HG02759 (cell line): ENCODE results near the gene ZFYVE9.
"Not testable (repeated sequence)": the region's sequence is repeated elsewhere in the genome, so short reads cannot be mapped to it uniquely, and the experiment has no call there.

Source experiments
- ATAC-seq: cut with Tn5 transposase; IDR thresholded peaks from one replicate; pipeline ENCODE4 v1.9.1; 2021; ENCODE audit warnings: mild to moderate bottlenecking, moderate library complexity; ENCODE audit not compliant: unreplicated experiment

ZFYVE9 gene

DNA sequence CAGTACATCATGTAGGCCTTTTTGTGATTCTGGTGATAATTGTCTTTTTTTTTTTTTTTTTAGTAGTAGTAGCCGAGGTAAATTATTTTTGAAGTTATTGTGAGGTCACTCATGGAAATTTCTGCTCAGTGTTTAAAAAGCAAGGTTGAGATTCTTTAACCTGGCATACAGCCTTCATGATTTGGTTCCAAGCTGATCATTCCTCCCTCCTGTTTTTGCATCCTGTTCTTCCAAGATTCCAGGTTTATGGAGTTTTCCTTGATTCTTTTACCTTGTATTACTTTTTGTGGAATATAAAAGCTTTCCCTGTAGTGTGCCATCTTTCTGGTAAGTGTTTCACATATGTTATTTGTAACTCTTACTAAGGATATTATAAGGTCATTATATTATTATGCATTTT lies 9.1 kb downstream of the ZFYVE9 start:
- no peak for ATAC-seq

DNA sequence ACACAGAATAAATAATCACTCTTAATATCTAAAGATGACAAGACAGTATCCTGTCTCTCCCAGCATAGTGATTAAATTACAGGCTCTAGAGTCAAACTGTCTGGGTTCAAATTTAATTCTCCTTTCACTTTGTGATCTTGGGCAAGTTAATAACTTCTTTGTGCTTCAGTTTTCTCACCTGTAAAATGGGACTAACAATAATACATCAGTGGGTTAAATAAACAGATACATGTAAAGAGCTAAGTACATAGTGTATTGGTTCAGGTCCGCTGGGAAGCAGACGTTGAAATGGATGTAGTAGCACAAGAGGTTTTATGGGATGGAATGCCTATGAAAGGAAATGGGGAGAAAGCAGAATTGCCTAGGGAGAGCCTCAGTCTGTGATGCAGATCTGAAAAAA lies 10.7 kb downstream of the ZFYVE9 start:
- no peak for ATAC-seq

DNA sequence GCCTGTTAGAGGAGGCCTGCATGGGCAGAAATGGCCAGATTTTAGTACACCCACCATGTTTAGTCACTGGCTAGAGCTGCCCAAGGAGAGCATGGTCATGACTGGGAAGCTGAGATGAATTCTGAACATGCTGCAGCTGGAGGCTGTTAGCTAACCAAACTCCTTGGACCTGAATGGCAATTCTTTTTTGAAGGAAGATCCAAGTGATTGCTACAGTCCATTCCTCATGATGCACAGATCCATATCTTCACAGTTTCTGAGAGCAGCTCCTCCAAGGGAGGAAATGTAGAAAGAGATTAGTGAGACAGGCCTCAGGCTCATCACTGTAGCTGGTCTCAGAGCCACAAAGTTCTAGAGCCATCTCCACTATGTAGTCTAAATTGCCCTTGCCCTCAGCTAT lies 11.1 kb downstream of the ZFYVE9 start:
- no peak for ATAC-seq

DNA sequence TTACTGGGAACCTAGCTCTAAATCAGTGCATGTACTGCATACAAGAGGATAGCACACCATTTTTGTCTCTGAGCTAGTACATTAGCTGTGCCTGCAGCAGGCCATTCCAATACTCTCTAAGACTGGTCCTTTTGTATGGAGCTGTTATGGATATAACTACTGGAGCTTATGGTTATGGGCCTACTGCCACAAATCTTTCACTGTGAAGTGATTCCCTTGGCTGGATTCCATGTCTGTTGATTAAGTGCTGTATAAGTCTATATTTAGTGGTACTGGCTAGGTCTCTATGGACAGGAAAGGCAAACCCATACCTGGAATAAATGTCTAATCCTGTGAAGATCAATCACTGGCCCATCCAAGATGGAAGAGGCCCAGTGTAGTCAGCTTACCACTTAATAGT lies 12.0 kb downstream of the ZFYVE9 start:
- ATAC-seq = no peak

DNA sequence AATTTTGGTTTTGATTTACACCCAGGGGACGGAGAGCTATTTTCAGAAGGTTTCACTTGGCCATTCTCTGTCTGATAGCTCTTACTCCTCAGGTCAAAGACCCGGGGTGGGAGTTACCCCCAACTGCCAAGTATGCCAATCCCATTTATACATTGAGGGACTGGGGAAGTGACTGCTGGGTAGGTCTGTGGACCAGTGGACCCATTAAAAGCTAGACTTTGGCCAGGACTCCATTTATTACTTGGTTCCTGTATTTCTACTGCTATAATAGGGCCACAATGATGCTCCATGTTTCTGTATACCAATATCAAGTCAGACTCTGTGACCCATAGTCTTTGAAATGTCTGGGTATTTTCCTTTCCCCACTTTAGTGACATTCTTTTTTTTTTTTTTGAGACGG lies 14.6 kb downstream of the ZFYVE9 start:
- ATAC-seq = no peak

DNA sequence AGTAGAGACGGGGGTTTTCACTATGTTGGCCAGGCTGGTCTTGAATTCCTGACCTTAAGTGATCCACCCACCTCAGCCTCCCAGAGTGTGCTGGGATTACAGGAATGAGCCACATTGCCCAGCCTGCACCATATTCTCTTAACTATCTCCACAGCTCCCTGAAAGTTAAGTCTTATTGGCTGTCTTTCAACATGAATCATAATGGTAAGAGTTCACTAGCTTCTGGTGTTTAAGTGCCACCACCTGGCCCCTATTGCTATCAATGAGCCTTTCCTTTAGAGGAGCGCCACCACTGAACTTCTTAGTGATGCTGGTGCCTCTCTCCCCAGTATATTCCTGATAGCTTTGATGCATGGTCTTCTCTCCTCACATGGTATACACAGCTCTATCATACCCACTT lies 15.7 kb downstream of the ZFYVE9 start:
- ATAC-seq = no peak

DNA sequence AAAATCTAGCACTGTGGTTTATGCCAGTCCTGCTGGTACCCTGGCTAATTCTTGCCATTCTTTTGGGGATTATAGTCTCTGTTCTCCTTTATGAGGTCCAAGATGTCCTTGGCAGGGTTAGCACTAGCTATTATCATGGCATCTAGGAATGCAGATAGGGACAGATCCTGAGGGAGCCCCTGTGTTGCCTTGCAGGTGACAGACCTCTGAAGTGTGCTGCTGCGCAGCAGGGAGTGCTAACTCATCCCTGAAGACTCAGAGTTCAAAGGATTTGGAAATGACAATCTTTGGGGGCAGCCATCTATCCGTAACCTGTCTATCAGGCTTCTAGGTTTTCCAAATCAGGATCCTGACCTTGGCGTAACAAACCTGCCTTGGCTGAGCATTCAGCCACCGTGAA lies 16.3 kb downstream of the ZFYVE9 start:
- ATAC-seq = no peak

DNA sequence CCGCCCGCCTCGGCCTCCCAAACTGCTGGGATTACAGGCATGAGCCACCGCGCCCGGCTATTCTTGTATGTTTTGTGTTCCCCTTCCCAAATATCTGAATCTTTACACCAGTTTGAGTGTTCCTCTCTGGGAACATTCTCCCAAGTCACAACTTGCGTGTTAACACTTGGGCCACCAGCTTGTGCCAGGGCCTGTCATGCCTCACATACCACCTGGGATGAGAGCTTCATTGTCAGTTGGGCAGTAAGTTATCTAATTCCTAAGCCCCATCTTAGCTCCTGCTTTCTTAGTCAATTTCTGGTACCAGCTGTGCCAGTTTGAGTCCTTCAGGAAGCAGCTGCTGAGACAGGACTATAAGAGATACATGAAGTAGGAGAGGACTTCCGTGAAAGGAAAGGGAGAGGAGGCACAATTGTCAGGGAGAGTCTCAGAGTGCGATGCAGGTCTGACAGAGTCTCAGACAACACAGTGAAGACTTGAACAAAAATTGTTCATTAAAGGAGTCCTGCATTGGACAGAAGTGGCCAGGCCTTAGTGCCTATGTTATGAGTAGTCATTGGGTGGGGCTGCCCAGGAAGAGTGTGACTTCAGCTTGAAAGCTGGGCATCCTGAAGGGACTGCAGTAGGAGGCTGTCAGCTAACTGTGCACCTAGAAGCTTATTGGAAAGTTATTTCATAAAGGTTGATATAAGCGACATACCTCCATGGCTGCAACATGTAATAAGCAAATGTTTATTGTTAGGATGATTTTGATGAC lies 17.3 kb downstream of the ZFYVE9 start:
- no peak for ATAC-seq

DNA sequence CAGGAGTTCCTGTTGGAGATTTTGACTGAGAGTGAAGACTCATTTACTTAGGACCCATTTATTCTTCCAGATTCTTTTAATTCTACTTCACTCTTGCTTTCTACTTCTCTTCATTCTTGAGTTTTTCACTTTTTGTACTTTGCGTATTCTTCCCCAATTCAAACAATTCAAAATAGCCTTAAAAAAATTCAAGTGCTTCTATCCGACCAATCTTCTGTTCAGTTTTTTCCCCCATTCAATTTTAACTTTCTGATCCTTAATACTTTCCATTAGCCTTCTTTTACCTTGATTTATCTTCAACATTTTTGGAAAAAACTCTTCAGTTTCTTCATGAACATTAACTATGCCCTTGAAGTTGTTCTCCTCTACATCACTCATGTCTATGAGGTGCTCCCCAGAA lies 21.1 kb downstream of the ZFYVE9 start:
- no peak for ATAC-seq

DNA sequence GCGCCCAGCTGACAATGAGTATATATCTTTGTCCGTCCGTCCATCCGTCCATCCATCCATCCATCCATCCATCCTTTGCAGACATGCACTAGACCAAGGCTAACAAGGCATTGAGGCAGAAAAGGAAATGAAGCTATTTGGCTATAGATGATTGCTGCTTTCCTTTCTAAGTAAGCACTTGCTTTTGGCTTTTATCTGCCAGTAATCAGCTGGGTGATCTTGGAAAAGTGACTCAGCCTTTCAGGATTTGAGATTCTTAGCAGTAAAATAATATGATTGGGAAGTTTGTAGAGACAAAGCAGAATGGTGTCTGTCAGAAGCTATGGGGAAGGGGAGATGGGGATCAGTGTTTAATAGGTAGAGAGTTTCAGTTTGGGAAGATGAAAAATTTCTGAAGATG lies 22.7 kb downstream of the ZFYVE9 start:
- no peak for ATAC-seq

DNA sequence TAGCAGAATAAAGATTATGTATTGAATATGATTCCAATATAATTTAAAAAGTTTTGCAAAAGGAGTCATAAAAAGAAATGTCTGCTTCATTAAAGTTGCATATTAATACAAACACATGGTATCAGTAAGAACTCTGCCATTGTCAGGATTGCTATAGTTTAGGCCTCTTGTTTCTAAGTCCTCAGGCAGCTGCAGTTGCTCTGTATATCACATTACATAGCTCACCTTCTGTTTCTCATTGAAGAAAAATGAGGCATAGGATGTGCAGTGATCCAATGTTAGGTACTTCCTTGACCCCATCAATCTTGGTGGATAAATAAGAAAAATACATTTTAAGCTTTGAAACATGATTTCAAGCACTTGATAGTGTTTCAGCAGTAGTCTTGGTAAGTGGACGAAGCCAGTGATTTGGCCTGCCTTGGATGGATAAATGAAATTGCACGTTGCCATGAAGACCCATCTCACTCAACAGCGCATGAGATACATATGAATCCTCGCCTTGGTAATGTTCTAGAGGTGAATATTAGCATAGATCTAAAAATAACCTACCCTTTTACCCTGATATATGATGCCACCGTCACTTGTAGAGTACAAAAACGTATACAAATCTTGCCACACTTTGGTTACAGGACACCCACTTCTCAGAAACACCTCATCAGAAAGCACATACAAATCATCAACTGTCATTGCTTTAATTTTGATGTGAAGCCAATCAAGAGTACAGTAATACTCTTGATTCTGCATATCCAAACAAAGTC lies 25.3 kb downstream of the ZFYVE9 start:
- ATAC-seq = no peak

DNA sequence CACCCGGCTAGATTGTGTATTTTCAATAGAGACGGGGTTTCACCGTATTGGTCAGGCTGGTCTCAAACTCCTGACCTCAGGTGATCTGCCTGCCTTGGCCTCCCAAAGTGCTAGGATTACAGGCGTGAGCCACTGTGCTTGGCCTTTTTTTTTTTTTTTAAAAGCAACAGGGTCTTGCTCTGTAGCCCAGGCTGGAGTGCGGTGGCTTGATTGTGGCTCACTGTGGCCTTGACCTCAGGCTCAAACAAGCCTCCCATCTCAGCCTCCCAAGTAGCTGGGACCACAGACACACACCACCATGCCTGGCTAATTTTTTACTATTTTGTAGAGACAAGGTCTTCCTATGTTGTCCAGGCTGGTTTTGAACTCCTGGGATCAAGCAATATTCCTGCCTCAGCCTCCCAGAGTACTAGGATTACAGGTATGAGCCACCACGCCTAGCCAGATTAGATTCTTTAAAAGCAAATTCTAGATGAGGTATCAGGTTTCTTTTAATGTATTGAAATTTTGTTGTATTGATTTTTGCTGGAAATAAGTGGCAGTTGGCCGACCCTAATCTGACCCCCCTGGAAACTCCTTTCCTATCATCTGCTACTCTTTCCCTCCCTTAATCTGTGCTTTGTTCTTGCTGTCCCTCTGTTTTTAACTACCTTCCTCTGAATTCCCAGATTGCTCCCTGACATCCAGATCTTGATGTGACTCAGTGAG lies 26.6 kb downstream of the ZFYVE9 start:
- ATAC-seq = no peak

DNA sequence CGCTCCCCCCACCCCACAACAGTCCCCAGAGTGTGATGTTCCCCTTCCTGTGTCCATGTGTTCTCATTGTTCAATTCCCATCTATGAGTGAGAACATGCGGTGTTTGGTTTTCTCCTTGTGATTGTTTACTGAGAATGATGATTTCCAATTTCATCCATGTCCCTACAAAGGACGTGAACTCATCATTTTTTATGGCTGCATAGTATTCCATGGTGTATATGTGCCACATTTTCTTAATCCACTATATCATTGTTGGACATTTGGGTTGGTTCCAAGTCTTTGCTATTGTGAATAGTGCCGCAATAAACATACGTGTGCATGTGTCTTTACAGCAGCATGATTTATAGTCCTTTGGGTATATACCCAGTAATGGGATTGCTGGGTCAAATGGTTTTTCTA lies 29.3 kb downstream of the ZFYVE9 start:
- not testable (repeated sequence) for ATAC-seq

DNA sequence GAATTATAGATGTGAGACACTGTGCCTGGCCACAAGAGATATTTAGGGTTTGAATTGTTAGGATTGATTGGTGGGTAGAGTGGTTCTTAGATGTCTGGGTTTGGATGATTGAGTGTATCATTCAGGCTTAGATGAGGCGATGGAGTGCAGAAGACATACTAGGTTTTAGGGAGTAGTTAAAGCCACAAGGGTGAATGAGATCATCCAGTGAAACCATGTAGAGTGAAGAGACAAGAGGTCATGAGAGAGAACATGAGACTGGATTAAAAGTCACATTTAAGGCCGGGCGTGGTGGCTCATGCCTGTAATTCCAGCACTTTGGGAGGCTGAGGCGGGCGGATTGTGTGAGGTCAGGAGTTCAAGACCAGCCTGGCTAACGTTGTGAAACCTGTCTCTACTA lies 37.2 kb downstream of the ZFYVE9 start:
- no peak for ATAC-seq

DNA sequence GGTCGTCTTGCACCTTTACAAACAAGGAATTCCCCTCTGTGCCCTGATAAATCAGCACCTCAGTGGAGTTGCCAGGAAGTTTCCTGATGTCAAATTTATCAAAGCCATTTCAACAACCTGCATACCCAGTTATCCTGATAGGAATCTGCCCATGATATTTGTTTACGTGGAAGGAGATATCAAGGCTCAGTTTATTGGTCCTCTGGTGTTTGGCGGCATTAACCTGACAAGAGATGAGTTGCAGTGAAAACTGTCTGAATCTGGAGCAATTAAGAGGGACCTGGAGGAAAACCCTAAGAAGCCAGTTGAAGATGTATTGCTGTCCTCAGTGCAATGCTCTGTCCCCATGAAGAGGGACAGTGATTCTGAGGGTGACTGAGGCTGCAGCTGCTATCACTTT lies 38.3 kb downstream of the ZFYVE9 start:
- ATAC-seq = no peak

DNA sequence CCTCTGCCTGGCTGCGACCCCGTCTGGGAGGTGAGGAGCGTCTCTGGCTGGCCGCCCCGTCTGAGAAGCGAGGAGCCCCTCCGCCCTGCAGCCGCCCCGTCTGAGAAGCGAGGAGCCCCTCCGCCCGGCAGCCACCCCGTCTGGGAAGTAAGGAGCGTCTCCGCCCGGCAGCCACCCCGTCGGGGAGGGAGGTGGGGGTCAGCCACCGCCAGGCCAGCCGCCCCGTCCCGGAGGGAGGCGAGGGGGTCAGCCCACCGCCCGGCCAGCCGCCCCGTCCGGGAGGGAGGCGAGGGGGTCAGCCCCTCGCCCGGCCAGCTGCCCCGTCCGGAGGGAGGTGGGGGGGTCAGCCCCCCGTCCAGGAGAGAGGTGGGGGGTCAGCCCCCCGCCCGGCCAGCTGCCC lies 39.9 kb downstream of the ZFYVE9 start:
- not testable (repeated sequence) for ATAC-seq

DNA sequence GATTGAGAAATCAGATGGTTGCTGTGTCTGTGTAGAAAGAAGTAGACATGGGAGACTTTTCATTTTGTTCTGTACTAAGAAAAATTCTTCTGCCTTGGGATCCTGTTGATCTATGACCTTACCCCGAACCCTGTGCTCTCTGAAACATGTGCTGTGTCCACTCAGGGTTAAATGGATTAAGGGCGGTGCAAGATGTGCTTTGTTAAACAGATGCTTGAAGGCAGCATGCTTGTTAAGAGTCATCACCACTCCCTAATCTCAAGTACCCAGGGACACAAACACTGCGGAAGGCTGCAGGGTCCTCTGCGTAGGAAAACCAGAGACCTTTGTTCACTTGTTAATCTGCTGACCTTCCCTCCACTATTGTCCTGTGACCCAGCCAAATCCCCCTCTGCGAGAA lies 40.4 kb downstream of the ZFYVE9 start:
- not testable (repeated sequence) for ATAC-seq

DNA sequence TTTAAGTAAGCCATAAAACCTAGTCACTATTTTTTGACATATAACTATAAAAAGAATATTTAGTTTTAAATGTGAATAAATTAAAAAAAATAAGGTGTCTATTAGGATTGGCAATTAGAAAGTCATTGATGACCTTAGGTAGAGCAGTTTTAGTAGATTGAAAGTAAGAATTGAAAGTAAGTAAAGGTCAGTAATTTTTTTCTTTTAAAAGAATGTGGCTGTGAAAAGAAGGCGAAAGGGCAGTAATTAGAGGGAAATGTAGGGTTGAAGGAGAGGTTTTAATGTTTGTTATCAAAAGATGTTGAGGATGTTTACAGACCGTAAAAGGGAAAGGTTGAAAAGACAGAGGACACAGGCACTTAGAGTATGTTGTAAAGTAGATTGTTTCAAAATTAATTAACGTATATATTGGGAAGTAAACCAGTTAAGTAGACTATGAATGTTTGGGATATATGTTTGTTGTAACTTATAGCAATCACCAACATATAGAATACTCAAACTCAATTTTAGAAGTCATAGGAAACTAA lies 41.0 kb downstream of the ZFYVE9 start:
- no peak for ATAC-seq

DNA sequence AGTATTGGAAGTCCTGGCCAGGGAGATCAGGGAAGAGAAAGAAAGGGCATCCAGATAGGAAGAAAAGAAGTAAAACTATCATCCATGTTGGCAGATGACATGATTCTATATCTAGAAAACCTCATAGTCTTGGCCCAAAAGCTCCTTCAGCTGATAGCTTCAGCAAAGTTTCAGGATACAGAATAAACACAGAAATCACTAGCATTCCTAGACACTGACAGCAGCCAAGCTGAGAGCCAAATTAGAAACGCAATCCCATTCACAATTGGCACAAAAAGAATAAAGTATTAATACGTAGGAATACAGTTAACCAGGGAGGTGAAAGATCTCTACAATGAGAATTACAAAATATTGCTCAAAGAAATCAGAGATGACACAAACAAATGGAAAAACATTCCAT lies 44.6 kb downstream of the ZFYVE9 start:
- no peak for ATAC-seq

DNA sequence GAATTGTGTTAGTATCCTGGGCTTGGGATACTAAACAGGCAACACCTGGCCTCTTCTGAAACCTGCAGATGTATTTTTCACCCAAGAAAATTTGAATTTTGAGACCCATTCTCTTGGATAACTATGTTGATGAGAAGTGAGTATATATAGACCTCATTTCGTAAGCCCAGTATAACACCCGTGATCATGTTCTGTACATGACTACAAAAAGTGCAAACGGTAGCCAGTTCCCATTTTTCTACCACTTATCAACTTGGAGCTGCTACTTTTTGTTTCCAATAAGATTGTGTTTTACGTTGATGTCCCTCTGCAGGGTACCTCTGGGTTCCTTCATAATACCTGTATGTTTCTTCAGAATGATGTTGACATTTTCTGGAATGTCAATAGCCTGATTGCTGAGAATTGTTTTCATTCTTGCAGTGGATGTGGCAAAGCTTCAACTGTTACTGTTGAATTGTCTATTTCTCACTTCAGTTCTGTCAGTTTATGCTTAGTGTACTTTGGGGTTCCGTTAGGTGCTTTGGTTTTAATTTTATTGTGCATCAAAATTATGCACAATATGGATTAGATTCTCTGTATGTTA lies 48.1 kb downstream of the ZFYVE9 start:
- no peak for ATAC-seq

DNA sequence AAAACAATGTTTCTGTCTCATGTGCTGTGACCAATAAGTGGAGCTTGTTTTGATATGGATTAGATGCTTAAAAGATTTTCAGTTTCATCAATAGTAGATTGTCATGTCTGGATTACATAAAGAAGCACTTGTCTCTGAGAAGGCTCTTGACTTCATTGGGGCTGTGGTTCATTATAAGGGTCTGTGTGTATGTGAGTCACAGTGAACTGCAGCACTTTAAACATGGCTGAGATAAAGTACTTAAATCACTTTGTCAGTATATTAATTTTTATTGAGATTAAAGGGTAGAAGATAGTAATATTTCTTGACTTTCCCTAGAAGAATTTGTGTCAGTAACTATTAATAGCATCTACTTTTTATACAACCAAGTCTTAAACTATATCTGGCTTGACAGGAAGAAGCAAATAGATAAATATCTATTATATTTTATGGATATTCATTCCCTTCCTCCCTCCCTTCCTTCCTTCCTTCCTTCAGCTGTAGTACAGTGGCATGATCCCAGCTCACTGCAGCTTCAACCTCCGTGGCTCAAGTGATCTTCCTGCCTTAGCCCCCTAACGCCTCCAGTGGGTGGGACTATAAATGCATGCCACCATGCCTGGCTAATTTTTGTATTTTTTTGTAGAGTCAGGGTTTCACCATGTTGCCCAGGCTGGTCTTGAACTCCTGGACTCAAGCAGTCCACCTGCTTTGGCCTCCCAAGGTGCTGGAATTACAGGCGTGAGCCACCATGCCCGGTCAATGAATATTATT lies 48.8 kb downstream of the ZFYVE9 start:
- no peak for ATAC-seq
